Hematopoietic multipotent progenitor cell treated with erythropoietin and hydrocortisone succinate and interleukin-3 and kit ligand, for 8 days (in vitro differentiated cells): Measurements from ENCODE around the gene RAB3C.

Experiments
- DNase-seq: peaks from one replicate; pipeline ENCODE4 v3.0.0-alpha.2; 2015

Gene RAB3C

DNA sequence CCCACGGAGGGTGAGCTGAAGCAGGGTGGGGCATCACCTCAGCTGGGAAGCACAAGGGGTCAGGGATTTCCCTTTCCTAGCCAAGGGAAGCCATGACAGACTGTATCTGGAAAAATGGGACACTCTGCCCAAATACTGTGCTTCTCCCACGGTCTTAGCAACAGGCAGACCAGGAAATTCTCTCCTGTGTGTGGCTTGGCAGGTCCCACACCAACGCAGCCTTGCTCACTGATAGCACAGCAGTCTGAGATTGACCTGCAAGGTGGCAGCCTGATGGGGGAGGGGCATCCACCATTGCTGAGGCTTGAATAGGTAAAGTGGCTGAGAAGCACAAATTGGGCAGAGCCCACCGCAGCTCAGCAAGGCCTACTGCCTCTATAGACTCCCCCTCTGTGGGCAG, 23.2 kb downstream of the RAB3C start:
- no peak for DNase-seq

- no peak for DNase-seq
Observed at GRCh38 chr5:58615972-58616371, 33.1 kb downstream of the RAB3C start.

- no peak for DNase-seq
Observed at GRCh38 chr5:58617241-58617640, 34.4 kb downstream of the RAB3C start.

- DNase-seq = no peak
Observed at GRCh38 chr5:58620336-58620735, 37.5 kb downstream of the RAB3C start.

GRCh38 chr5:58622936-58623871, 40.3 kb downstream of the RAB3C start:
- DNase-seq = no peak

DNA sequence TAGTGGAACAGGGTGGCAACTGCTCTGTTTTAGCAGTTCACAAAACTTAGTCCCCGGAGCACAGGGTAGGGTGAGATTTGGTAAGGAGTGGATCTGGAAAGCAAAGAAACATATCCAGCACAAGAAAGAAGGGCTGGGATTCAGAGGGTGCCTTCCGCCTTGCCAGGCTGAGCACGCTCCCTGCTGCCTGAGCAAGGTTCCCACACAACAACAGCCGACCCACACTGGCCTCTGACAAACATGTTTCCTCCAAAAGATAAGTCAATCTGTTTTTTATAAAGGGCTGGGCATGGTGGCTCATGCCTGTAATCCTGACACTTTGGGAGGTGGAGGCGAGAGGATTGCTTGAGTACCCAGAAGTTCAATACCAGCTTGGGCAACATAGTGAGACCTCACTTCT, 45.8 kb downstream of the RAB3C start:
- DNase-seq = no peak

- DNase-seq = peak; percentile 28
Observed at GRCh38 chr5:58629271-58630159, 46.6 kb downstream of the RAB3C start.

- no peak for DNase-seq
Observed at GRCh38 chr5:58631895-58632294, 49.0 kb downstream of the RAB3C start.

GRCh38 chr5:58635416-58635815, 52.5 kb downstream of the RAB3C start:
- no peak for DNase-seq

- no peak for DNase-seq
Observed at GRCh38 chr5:58640011-58640410, 57.1 kb downstream of the RAB3C start.

DNA sequence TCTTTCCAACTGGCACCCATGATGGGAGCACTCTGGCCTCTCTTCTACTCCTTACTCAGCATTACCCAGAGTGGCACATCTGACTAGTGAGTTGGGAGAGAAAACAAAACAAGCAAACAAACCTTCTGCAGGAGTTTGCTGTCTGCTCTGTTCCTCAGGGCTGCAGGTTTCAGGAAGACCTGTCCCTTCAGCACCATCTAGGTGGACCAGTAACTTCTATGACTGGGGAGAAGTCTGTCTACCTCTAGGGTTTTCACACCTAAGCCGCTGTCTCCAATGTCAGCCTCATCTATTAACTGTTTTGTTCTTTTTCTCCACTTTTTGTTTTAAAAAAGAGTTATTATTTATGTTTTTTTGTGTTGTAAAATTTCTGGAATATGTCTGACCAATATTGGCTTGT, 58.7 kb downstream of the RAB3C start:
- DNase-seq = no peak

DNA sequence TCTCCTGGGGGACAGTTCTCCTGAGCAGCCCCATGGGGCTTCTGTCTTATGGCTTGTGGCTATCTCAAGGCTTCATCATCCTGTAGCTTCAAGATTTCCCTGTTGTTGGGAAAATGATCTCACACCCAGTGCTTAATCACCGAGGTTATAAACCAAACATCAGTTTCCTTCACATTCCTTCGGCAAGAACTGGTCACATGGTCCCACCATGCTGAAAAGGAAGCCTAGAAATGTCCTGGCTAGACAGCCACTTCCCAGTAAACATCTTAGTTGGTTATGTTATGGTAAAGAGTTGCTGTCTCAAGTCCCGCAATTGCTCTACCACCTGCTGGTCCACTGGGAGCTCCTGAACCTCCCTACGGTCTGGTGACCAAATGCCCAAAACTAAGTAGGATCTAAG, 66.0 kb downstream of the RAB3C start:
- DNase-seq = no peak

GRCh38 chr5:58649716-58650115, 66.8 kb downstream of the RAB3C start:
- DNase-seq = no peak

GRCh38 chr5:58653521-58653920, 70.6 kb downstream of the RAB3C start:
- DNase-seq = no peak

- DNase-seq = no peak
Observed at GRCh38 chr5:58666141-58666540, 83.3 kb downstream of the RAB3C start.

DNA sequence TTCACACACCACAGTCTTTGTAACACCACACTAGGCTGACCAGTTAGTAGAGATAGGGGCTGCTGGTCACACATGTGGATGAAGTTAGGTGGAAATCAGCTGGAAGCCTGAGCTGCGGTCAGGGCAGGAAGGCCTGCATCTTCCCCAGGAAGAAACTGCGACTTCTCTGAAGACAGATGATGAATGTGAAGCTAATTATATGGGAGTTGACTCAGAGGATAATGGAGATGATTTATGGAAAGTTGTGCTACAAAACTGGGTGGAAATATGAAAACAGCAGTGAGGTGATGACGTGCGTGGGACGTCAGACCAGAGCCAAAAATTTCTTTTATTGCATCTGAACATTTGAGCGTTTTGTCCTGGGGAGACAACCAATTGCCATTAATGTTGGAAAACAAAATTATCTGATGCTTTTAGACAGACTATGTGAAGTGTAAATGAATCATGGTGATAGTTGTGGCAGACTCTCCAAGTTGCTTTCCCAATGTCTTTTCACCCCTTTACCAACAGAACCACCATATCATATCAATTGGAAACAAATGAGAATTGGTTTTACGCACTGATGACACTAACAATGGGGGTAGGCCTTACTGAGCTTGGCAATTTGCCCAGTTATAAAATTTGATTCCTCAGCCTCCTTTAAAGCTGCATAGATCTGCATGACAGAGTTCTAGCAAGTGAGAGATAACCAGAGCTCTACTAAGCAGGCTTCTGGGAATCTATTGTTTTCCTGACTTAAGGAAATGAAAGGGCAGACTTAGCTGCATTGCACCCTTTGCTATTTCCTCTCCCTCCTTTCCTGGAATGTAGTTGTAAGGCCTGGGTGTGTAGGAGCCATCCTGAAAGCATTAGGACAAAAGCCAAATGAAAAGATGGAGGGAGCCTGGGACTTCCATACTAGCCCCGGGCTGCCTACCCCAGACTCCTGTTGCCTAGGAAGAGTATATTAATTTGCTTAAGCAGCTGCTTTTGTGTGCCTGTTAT, 84.0 kb downstream of the RAB3C start:
- peak; percentile 1 for DNase-seq

GRCh38 chr5:58670582-58670981, 87.7 kb downstream of the RAB3C start:
- no peak for DNase-seq

- DNase-seq = no peak
Observed at GRCh38 chr5:58671155-58671554, 88.3 kb downstream of the RAB3C start.

DNA sequence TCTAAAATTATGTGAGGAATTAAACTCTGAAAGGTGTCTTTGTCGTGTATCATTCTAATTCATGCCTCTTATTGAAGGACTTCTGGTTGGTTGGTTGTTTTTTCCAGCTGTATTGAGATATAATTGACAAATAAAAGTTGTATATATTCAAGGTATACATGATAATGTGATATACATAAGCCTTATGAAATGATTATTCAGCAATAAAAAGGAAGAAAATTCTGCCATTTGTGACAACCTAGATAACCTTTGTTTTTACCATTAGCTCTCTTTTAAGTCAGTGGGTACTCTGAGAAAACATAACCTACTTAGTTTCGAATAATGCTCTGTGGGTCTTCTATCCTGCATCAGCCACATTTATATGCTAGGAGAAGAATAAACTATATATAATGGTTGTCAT, 89.6 kb downstream of the RAB3C start:
- no peak for DNase-seq

- DNase-seq = no peak
Observed at GRCh38 chr5:58674070-58674469, 91.2 kb downstream of the RAB3C start.

DNA sequence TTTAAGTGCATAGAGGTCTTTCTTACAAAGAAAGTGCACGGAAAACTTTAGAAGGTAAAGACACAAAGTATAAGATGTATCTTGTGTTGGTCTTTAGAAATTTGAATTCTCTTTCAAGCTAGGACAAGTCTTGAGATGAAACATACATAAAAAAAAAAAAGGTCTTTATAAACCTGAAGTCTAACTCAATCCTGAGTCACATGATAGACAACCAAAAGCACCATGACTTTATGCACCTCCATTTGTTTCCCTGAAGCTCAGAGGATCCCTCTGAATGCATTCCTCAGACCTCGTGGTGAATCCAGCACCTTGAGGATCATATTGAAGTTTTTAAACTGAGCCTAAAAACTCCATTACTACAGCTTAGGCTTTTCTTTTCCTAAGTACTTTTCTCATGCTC, 91.8 kb downstream of the RAB3C start:
- DNase-seq = no peak

DNA sequence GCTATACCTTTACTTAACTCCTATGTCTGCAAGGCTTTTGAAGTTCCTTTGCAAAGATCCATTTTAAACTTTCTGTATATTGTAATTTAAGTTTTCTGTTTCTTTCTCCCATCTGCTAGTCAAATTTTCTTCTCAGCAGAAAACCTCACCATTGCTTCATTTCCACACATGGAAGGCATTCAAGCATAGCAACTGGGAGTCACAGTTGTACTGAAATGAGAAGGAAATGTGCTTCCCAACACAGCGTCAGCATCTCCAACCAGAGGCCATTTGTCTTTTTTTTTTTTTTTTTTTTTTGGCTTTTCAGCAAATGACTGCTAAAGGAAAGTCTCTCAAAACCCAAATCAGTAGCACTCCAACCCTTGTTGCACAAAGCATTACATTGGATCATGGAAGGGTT, 92.5 kb downstream of the RAB3C start:
- DNase-seq = no peak

GRCh38 chr5:58677650-58678049, 94.8 kb downstream of the RAB3C start:
- DNase-seq = no peak
